NCI-H146 treated with DMSO at 0.1 percent for 48 hours (cell line): Measurements from ENCODE around the gene SLC16A13.
"Not testable (repeated sequence)": the region's sequence is repeated elsewhere in the genome, so short reads cannot be mapped to it uniquely, and the experiment has no call there.

Source experiments
- DNase-seq: peaks from one replicate; lab custom pipeline; 2025; ENCODE audit not compliant: unreplicated experiment; lab: John Stamatoyannopoulos, UW

Gene SLC16A13

GRCh38 chr17:7026471-7027115 lies 9.2 kb upstream of the SLC16A13 start:
- no peak for DNase-seq

GRCh38 chr17:7027335-7027734 lies 8.5 kb upstream of the SLC16A13 start:
- no peak for DNase-seq

- DNase-seq, result no peak
These were observed 6.7 kb upstream of the SLC16A13 start for GRCh38 chr17:7029096-7029495.

- no peak for DNase-seq
These were observed 6.2 kb upstream of the SLC16A13 start for GRCh38 chr17:7029659-7030058.

- no peak for DNase-seq
These were observed 742 bp upstream of the SLC16A13 start for GRCh38 chr17:7034955-7035590.

- no peak for DNase-seq
These were observed 2.4 kb downstream of the SLC16A13 start for GRCh38 chr17:7038025-7038862.

GRCh38 chr17:7039832-7040231 lies 4.0 kb downstream of the SLC16A13 start:
- DNase-seq, result no peak

- no peak for DNase-seq
These were observed 6.0 kb downstream of the SLC16A13 start for GRCh38 chr17:7041607-7042500.

GRCh38 chr17:7042501-7043181 lies 6.8 kb downstream of the SLC16A13 start:
- DNase-seq, result no peak

GRCh38 chr17:7043182-7043496 lies 7.3 kb downstream of the SLC16A13 start:
- DNase-seq, result no peak

GRCh38 chr17:7043497-7044198 lies 7.8 kb downstream of the SLC16A13 start, which contains the start of gene SLC16A11:
Gene SLC16A11, minus strand, starts transcription at chr17:7044092. Its CDS starts 579 bp downstream, at chr17:7043513.
- DNase-seq, result peak; percentile 43

GRCh38 chr17:7045492-7046126 lies 9.8 kb downstream of the SLC16A13 start:
- DNase-seq, result peak; percentile 49

GRCh38 chr17:7046127-7046724 lies 10.4 kb downstream of the SLC16A13 start:
- DNase-seq, result peak; percentile 49

- DNase-seq, result not testable (repeated sequence)
These were observed 11.0 kb downstream of the SLC16A13 start for GRCh38 chr17:7046725-7047397.

GRCh38 chr17:7047566-7047965 lies 11.8 kb downstream of the SLC16A13 start:
- no peak for DNase-seq

GRCh38 chr17:7048968-7049367 lies 13.2 kb downstream of the SLC16A13 start:
- no peak for DNase-seq

GRCh38 chr17:7050583-7050982 lies 14.8 kb downstream of the SLC16A13 start:
- DNase-seq, result not testable (repeated sequence)

GRCh38 chr17:7056386-7056785 lies 20.6 kb downstream of the SLC16A13 start:
- DNase-seq, result no peak
